Measurements from ENCODE around the gene AVPI1.

Gene AVPI1, protein sequence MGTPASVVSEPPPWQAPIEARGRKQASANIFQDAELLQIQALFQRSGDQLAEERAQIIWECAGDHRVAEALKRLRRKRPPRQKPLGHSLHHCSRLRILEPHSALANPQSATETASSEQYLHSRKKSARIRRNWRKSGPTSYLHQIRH

DNA sequence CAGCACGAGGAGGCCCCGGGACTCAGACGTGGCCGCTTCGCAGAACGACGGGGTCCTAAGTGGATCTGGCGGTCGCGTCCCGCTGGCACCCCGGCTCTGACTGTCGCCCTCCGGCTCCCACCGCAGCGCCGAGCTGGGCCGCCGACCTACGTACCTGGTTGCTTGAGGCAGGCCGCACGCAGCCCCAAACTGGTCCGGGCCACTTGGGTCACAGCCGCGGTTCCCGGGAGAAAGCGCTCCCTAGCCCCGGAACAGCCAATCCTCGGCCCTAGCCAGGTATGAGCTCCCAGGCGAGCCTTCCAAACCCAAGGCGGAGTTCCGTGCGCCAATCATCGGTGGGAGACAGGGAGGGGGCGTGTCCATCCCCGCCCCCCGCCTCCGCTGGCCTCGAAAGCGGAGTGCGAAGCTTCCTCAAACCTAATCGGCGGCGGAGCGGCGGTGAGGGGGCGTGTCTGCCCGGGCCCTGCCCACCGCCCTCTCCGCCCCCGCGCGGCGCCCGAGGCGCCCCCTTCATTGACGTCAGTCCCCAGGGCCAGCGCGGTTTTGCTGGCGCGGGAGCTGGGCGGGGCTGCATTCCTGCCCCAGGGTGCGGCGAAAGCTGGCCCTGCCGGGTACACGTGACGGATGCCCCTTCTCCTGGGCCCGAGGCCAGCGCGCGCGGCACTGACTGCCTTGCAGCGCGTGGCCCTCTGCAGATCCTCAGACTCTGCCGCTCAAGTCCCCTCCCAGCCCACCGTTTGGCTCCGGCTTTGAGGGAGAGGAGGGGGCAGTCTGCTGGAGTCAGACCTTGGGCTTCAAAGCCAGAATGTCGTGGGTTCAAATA lies at the start of gene AVPI1:
Gene AVPI1 (minus strand): TSS at position 280 of the 823 bp plus-strand sequence. CDS start 7,336 bp downstream, outside the sequence.
- peak; percentile 91 for DNase-seq

DNA sequence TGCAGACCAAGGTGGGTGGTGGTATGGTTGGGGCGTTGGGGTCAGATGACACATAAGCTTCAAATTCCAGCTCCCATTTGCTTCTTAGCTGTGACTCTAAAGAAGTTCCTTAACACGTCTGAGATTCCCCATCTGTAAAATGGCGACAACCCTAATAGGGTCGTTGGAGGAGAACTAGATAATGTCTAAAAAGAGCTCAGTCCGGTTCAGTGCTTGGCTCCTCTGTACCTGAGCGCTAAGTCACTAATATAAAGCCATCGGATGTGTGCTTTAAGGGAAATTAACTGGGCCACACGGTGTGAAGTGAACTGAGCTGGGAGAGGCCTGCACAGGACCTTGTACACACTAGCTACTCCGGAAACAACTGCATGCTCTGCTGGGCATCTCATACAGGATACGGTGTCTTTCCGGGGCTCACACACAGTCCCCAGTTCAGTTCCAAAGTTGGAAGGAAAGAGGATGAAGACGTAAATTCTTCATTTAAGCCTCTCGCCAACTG lies 49.4 kb upstream of the AVPI1 start:
- no peak for DNase-seq

DNA sequence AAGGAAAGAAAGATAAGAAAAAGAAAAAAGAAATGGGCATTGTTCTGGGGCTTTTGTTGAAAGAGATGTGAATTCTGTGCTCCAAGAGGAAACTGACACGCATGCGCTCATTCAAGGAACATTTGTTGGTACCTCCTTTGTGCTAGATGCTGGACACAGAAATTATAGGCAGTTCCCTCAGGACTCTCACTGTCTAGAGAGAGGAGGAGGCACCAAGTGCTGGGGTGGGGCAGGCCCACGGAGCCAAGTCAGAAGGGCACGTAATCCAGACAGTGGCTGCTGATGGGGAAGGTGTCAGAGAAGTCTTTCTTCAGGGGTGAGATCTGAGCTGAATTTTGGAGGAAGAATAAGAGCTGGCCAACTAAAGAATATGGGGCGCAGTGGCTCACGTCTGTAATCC lies 47.0 kb upstream of the AVPI1 start:
- no peak for DNase-seq

DNA sequence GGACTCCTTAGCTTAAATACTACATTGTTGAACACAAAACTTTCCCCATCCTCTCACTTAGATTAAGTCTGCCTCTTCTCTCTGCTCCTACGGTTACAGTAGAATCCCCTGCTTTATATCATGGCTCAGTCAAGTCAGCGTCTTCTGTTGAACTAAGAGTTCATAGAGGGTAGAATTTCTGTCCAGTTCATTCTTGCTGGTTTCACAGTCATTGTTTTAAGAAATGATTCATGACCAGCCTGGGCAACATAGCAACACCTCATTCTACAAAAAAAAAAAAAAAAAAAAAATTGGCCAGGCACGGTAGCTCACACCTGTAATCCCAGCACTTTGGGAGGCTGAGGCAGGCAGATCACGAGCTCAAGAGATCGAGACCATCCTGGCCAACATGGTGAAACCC lies 46.2 kb upstream of the AVPI1 start:
- no peak for DNase-seq

DNA sequence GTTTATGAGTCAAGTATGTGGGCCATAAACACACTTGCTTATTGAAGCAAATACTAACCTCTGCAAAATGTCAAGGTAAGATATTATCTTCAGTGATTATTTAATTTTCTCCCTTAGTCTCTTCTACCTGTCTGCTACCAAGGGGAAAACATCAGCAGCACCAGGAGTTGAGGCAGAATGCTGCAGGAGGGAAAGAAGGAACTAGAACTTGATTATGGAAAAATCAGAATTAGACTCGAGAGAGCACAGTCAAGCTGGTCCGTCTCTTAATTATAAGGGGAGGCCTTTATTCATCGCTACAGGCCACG lies 45.0 kb upstream of the AVPI1 start:
- DNase-seq, result no peak

DNA sequence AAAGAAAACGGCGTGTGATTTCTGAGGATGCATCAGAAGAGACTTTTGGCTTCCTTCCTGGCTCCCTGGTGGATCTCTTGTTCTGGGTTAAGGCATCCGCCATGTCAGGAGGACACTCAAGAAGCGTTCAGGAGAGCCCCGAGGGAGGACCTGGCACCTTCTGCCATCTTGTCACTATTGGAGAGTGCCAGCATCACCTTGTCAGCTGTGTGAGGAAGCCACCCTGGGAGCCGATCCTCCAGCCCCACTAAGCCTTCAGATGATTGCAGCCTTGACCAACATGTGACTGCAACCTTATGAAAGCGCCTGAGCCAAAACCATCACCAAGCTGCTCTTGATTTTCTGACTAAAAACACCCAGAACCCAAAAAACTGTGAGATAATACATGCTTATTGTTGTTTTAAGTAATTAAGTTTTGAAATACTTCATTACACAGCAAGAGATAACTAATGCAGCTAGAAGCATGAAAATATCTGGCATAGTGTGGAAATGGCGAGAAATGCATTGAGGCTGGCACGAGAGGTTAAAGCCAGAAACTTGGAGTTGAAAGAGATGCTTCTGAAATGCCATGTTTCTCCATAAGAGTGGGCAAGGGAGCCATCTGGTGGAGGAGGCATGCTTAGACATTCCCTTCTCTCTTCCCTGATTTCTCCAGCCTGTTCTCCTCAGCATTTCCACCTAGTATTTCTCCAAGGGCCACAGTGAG lies 44.5 kb upstream of the AVPI1 start:
- DNase-seq, result peak; percentile 31

DNA sequence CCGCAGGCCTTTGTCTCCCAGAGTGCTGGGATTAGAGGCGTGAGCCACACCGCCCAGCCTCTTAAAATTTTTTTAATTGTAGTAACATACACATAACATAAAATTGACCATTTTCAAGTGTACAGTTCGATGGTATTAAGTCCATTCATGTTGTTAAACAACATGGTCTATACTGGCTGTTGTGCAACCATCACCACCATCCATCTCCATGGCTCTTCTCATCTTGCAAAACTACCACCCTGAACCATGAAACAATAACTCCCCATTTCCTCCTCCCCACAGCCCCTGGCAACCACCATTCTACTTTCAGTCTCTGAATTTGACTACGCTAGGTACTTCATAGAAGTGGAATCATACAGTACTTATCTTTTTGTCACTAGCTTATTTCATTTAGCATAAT lies 42.0 kb upstream of the AVPI1 start:
- no peak for DNase-seq

DNA sequence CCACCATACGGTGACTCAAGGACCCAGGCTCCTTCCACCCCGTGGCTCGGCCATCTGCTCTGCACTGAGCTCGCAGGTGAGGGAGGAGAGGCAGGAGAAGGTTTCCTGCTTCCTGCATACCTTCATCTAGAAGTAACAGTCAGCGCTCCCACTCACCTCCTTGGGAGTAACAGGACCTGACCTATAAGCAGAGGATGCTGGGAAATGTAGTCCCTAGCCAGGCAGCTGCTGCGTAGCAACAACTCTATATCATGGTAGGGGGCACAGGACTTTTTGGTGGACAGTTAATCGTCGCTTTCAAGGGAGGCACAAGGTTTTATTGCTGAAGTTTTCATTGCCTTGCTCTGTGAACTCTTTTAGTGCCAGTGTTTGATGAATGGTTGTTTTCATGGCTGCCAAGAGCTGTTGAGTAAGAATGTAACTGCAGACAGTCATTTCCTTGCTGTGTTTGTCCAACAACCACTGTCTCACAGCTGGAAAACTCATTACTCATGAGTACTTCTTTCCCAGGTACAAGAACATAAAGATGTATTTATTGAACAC lies 39.7 kb upstream of the AVPI1 start:
- no peak for DNase-seq

DNA sequence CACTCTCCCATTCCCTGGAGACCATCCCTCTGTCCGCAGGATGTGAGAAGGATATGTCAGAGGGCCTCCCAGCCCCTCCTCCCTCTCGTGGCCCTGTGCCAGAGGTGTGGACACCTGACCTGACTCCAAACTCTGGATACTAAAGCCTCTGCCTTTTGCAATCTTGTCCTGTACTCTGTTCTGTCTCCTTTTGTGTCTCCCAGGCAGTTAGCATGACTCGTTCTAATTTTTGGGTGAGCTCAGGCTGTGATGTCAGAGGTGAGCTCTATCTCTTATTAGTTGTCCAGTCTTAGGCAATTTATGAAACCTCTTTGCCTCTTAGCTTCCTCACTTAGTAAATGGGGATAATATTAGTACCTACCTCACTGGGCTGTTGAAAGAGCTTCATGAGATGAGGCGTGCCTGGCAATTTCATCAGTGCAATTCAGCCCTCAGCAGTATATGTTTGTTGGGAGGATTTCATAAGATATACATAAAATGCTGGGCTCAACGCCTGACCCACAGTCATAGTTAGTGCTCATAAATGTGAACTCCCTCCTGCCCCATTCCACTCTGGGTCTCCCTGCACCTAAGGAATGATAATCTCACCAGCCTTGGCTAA lies 37.4 kb upstream of the AVPI1 start:
- DNase-seq, result no peak

DNA sequence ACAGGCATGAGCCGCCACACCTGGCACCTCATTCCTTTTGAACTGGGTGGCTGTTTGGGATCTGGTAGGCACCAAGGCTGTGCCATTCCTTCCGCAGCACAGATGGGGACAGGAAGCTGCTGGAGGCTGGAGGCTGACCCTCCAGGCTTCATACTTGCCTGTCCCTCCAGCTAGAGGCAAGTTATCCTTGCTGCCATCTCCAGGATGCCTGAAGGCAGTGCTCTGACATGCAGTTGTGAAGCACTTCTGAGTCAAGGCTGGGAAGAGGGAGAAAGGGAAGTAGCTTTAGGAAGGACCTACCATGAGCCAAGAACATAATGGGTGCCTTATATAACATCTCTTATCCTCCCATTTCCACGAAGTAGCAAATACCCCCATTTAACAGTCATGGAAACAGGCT lies 36.0 kb upstream of the AVPI1 start:
- DNase-seq, result no peak

DNA sequence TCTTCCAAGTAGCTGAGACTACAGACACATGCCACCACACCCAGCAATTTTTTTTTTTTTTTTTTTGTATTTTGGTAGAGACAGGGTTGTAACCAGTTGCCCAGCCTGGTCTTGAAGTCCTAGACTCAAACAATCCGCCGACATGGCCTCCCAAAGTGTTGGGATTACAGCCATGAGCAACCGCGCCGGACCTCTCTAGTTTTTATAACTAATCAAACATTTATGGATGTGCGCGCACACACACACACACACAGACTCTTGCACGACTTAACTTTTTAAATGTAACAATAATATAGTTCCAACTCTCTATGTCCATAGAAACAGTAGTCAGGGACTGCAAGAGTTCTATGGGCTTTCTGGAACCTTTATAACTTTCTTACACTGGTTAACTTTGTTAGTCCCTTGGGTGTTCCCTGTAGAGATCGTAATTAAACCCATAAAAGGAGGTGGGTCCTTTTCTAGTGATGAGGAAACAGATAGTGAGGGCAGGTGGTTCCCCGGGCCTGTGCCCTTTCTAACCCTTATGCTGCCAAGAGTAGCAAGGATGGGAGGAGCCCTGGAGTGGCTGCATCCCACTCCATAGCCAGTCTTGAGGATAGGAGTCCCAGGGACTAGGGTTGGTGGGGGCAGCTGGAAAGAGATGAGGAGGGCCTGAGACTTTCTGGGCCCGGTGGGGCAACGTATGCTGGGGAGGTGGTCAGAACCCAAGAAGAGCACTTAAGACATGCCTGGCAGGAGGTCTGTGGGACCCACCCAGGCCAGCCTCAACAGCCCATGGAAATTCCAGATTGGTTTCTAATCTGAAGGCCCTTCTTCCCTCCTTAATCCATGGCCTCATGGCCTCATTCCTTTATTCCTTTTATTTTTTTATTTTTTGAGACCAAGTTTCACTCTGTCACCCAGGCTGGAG lies 35.1 kb upstream of the AVPI1 start:
- DNase-seq, result no peak

DNA sequence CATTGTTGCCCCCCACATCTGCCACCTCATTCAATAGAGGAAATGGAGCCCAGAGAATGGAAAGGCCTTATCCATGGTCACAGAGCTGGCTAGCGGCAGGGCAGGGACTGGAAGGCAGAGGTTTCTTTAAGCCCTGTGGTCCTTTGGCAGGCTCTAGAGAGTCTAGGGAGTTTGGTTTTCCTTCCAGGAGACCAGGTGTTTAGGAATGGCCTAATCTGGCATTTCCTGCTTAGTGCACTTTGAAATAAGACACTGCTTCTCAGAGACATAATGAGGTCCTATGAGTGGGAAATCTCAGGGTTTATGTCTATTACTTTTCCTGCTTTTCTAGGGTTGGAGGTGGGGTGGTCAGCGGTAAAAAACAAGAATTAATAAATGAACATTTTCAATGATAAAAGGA lies 32.6 kb upstream of the AVPI1 start:
- DNase-seq, result no peak

DNA sequence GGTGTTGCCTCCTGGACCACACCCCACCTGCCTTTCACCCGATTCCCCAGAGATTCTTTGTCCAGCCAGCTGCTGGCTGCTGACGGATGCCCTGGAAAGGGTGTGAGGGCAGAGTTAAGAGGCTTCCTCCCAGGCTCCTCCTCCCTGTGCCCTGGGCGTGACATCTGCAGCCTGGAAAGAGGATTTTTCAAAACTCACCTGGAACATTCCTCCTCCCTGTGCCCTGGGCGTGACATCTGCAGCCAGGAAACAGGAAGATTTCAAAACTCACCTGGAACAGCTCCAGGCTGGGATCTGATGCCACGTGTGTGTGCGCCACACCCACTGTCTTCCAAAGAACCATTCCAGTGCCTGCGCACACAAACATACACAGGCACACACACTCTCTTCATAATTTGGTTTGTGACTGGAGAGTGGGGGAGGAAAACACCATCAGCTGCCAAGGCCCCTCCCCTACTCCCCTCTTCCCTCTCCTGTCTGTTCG lies 31.7 kb upstream of the AVPI1 start:
- DNase-seq, result no peak

DNA sequence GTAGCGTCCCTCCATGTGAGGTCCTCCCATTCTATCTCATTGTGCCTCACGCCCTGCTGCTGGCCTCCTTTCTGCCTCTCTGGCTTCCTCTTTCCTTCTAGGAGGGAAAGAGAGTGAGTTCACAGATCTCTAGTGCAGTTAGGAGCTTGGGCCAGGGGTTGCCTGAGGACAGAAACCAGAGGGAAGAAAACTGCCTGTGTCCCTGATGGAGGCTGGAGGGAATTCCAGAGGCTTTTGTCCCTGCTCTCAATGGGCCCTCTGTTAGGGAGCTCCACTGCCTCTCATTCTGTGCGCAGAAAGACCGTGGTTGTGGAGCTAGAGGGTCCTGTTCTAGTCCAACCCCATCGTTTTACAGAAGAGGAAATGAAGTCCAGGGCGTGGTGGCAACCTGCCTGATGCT lies 31.1 kb upstream of the AVPI1 start:
- no peak for DNase-seq

DNA sequence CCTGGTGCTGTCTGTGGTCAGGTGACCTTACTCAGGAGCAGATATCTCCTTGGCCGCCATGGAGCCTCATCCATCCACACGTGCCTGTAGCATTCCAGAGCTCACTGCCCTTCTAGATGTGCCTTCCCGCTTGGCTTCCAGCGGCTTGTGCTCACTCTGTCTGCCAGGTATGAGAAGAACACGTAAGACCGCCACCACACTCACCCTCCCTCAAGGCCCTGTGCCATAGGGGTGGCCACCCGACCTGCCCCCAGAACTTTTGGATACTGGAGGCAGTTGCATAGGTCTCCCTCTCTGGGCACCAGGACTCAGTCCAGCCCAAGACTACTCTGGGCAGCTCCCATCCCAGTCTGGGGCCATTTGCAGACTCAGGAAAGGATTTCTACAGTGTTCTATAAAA lies 30.6 kb upstream of the AVPI1 start:
- DNase-seq, result no peak

DNA sequence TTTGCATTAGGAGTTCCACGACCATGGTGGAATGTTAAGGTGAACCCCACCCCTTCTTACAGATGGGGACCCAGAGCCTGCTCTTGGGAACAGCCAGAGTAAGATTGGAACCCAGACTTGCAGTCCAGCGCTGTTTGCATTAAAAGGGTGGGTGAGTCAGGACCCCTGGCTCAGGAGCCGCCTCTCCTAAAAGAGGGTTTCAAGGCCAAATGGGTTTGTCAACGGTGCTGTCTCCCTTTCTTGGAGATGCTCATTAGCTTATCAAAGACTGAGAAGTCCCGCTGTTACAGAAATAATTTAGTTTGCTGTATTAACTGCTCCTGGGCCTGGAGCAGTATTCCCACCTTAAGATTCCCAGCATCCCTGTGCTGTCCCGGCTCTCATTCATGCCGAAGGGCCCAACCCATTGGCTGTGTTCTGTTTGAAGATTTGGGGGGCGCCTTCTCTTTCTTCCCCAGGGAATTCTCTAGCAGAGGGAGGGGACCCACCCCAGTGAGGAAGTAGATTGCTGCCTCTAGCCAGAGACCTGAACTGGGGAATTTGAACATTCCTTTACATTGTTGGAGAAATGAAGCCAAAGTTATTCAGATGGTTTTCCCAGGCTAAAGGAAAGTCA lies 28.3 kb upstream of the AVPI1 start:
- no peak for DNase-seq

DNA sequence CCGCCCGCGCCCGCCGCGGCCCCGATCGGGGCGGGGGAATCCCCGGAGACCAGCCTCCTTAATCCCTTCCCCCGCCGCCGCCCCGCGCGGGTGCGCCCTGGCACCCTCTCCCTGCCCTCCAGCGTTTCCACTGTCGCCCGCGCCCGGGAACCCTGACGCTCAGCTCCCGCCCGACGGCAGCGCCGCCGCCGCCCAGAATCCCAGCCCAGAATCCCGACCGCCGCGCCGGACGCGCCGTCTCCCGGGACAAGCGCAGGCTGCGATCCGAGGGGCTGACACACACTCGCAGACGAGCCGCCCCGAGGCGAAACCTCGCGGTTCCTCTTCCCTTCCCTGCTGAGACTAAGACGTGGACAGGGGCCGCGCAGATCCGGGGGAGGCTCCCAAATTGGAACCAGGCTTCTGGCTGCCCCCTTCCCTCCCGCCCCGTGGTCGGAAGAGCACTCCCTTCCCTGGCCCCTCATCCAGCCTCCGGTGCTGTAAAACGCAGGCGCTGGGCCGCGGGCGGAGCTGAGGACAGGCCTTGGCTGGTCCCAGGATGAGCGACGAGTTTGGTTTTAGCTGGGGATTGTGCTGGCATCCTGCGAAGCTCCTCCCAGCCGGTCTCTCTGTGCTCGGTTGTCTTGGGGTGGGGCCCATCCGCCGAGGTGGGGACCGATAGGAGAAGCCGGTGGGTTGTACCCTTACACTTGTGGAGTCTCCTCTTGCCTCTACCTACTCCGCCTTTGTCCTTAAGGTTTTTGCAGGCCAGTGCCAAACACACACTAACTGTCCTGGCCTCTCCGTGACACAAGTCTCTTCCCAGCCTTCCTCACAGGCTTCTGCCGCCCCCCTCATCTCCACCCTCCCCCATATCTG lies 27.6 kb upstream of the AVPI1 start:
- DNase-seq, result no peak

DNA sequence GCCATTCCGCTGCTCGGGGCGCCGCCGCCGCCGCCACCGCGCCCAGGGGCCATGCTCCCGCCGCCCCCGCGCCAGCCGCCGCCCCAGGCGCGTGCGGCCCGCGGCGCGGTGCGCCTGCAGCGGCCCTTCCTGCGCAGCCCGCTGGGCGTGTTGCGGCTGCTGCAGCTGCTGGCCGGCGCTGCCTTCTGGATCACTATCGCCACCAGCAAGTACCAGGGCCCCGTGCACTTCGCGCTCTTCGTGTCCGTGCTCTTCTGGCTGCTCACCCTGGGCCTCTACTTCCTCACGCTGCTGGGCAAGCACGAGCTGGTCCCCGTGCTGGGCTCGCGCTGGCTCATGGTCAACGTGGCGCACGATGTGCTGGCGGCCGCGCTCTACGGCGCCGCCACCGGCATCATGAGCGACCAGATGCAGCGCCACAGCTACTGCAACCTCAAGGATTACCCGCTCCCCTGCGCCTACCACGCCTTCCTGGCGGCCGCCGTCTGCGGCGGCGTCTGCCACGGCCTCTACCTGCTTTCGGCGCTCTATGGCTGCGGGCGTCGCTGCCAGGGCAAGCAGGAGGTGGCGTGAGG lies 26.9 kb upstream of the AVPI1 start:
- peak; percentile 22 for DNase-seq

DNA sequence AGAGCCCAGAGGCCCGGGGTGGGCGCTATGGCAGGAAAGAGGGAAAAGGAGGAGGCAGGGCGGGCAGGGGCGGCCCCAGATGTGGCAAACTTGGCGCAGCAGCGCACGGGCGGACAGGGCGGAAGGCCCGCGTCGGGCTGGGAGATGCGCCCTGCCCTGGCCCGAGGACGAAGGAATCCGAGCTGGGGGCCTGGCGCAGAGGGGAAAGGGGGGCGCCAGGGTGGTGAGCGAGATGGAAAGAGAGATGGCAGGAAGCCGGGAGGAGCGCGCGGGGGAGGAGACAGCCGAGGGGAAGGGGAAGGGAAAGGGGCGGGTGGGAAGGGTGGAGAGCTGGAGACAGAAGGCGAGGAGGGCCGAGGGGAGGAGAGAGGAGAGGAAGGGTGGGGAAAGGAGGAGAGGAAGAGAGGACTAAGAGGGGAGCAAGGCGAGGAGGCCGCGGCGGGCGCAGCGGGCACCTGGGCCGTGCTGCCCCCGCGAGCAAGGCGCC lies 26.3 kb upstream of the AVPI1 start, which contains the start of gene MARVELD1:
Gene MARVELD1 (plus strand): TSS at position 392 of the 487 bp plus-strand sequence. CDS start 147 bp downstream, outside the sequence.
- no peak for DNase-seq

Data from NCI-H526 treated with DMSO at 0.1 percent for 48 hours (cell line).